Measurements from ENCODE around the gene SULF2. TPM values are rescaled to one million over a fixed set of nuclear protein-coding genes. Genes with fewer than 3 reads are reported as not detected.

Gene SULF2
- polyA plus RNA-seq, 4 donors, result 63.4 to 90.4 (median 76.6) TPM

- no peak for DNase-seq (ENCODE audit: low read depth in 4 of 4, low spot score in 3 of 4)
These were observed 124.1 kb downstream of the SULF2 start for GRCh38 chr20:47660983-47661700.

- no peak for DNase-seq (ENCODE audit: low read depth in 4 of 4, low spot score in 3 of 4)
These were observed 124.7 kb downstream of the SULF2 start for GRCh38 chr20:47660602-47660905.

DNA sequence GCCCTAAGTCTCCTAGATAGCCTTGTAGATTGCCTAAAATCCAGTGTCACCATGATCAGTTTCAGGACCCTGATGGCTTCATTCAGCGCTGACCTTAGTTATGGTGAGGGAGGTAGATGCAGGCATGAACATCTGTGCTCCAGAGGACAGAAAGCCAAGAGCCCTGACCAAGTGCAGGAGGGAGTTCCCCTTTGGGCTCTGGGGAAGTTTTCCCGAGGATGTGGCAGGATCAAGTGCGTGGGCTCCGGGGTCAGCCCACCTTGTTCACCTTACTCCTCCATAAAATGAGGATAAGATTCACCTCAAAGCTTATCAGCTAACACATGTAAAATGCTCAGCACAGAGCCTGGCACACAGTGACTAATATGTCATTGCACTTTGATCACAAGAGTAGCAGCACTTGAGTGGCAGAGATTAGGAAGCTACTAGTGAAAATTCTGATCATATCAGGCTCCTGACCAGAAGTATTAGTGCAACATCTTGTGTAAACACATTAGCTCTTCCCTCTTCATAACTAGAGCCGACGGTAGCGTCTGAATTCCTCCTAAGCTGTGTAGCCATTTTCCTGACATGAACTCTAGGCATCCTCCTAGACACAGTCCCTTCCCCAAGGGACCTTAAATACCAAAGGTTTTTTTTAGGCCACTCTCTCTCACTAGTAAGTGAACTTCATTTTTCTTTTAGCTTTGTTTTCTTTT, 125.2 kb downstream of the SULF2 start:
- DNase-seq (ENCODE audit: low read depth in 4 of 4, low spot score in 3 of 4), result no peak

- no peak for DNase-seq (ENCODE audit: low read depth in 4 of 4, low spot score in 3 of 4)
These were observed 129.0 kb downstream of the SULF2 start for GRCh38 chr20:47656318-47656717.

DNA sequence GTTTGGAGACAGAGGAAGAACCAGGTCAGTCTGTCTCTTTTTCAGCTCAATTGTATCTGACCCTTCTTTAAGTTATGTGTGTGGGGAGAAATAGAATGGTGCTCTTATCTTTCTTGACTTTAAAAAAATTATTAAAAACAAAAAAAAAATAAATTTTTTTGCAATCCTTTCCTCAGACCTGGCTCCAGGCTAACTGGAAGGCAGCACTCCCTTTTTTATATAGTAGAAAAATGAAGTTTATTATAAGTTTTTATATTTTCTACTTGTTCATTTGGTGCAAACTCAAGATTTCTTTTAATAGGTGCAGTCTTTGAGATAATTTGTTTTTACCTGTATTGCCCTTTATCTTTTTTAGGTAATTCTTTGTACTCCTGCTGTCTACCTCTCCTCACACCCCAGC, 129.6 kb downstream of the SULF2 start:
- no peak for DNase-seq (ENCODE audit: low read depth in 4 of 4, low spot score in 3 of 4)

- DNase-seq (ENCODE audit: low read depth in 4 of 4, low spot score in 3 of 4), result no peak
These were observed 130.9 kb downstream of the SULF2 start for GRCh38 chr20:47654370-47654769.

- no peak for DNase-seq (ENCODE audit: low read depth in 4 of 4, low spot score in 3 of 4)
These were observed 131.4 kb downstream of the SULF2 start for GRCh38 chr20:47653869-47654268.

DNA sequence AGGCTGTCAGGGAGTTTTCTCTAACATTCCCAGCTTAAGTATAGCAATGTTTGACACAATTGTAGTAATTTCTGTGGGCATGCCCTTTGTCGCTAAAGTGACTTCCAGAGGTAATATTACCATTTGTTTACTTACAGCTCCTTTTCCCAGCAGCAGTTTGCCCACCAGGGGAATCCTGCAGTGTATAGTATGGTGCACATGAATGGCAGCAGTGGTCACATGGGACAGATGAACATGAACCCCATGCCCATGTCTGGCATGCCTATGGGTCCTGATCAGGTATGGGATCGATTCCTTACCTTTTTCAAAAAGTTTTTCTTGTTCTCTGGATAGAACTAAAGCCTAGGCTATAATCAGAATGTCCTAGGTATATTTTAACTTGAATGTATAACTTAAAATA, 132.5 kb downstream of the SULF2 start:
- no peak for DNase-seq (ENCODE audit: low read depth in 4 of 4, low spot score in 3 of 4)

GRCh38 chr20:47652301-47652700, 133.0 kb downstream of the SULF2 start:
- DNase-seq (ENCODE audit: low read depth in 4 of 4, low spot score in 3 of 4), result no peak

DNA sequence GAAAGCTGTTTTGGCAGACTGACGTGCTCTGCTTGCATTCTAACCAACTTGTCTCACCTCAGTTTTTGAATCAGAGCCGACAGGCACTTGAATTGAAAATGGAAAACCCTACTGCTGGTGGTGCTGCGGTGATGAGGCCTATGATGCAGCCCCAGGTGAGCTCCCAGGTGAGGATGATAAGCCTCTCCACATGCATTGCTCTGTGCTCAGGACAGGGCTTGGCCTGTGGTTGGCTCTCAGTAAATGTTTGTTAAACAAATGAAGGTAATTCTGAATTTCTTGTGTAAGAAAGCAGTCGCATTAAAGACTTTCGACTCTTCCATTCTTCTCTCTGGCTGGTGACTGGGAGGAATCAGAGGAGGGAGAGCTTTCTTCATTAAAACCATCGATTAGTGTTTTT, 136.3 kb downstream of the SULF2 start:
- DNase-seq (ENCODE audit: low read depth in 4 of 4, low spot score in 3 of 4), result no peak

DNA sequence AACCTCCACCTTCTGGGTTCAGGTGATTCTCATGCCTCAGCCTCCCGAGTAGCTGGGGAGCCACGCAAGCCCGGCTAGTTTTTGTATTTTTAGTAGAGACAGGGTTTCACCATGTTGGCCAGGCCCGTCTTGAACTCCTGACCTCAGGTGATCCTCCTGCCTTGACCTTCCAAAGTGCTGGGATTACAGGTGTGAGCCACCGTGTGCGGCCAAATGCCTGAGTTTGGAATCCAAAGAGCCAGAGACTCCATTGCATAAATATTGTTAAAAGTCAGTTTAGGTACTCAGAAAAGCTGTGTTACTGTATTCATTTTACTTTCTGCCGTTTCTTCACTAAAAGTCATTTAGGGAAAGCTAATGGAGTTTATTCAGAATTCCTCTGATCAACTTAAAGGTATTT, 137.3 kb downstream of the SULF2 start:
- no peak for DNase-seq (ENCODE audit: low read depth in 4 of 4, low spot score in 3 of 4)

GRCh38 chr20:47645632-47646031, 139.6 kb downstream of the SULF2 start:
- DNase-seq (ENCODE audit: low read depth in 4 of 4, low spot score in 3 of 4), result no peak

DNA sequence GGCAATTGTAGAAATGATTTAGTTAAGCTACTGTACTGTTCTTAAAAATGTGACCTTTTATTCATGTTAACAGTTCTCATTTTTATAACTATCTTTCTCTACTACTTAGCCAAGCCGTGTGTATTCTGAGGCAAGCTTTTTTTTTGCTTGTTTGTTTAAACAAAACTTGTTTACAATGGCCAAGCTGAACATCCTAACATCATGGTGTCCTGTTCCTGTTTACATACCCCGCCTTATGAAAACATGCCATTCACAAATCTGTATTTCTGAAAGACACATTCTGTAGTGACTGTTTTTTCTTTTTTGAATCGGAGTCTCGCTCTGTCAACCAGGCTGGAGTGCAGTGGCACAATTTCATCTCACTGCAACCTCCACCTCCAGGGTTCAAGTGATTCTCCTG, 142.7 kb downstream of the SULF2 start:
- no peak for DNase-seq (ENCODE audit: low read depth in 4 of 4, low spot score in 3 of 4)

GRCh38 chr20:47642118-47642517, 143.2 kb downstream of the SULF2 start:
- DNase-seq (ENCODE audit: low read depth in 4 of 4, low spot score in 3 of 4), result no peak

DNA sequence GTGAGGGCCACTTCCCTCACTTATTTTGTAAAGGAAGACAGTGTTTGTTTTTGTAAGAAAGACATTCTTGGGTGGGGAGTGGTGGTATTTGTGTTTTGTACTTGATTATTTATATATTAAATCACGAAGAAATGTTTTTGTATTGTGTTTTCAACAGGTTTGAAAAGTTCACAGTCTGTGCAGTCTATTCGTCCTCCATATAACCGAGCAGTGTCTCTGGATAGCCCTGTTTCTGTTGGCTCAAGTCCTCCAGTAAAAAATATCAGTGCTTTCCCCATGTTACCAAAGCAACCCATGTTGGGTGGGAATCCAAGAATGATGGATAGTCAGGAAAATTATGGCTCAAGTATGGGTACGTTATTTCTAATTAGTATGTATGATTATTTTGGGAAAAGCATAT, 146.4 kb downstream of the SULF2 start:
- no peak for DNase-seq (ENCODE audit: low read depth in 4 of 4, low spot score in 3 of 4)

DNA sequence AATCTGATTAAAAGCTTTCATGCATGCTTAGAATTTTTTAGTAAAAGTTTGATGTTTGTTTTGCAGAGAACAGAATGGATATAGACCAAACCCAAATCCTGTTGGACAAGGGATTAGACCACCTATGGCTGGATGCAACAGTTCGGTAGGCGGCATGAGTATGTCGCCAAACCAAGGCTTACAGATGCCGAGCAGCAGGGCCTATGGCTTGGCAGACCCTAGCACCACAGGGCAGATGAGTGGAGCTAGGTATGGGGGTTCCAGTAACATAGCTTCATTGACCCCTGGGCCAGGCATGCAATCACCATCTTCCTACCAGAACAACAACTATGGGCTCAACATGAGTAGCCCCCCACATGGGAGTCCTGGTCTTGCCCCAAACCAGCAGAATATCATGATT, 150.0 kb downstream of the SULF2 start:
- DNase-seq (ENCODE audit: low read depth in 4 of 4, low spot score in 3 of 4), result no peak

GRCh38 chr20:47631078-47631477, 154.2 kb downstream of the SULF2 start:
- DNase-seq (ENCODE audit: low read depth in 4 of 4, low spot score in 3 of 4), result no peak

- no peak for DNase-seq (ENCODE audit: low read depth in 4 of 4, low spot score in 3 of 4)
These were observed 155.4 kb downstream of the SULF2 start for GRCh38 chr20:47629907-47630306.

GRCh38 chr20:47627540-47627939, 157.7 kb downstream of the SULF2 start:
- DNase-seq (ENCODE audit: low read depth in 4 of 4, low spot score in 3 of 4), result no peak

GRCh38 chr20:47623206-47623605, 162.1 kb downstream of the SULF2 start:
- no peak for DNase-seq (ENCODE audit: low read depth in 4 of 4, low spot score in 3 of 4)

GRCh38 chr20:47622118-47622665, 163.1 kb downstream of the SULF2 start:
- no peak for DNase-seq (ENCODE audit: low read depth in 4 of 4, low spot score in 3 of 4)
